CD14-positive monocyte (primary cell): Measurements from ENCODE around the gene CHKA. TPM values are rescaled to one million over a fixed set of nuclear protein-coding genes. Genes with fewer than 3 reads are reported as not detected.
A peak's percentile ranks its signal among the peaks of the same experiment; 100 is the strongest.

Source experiments
- DNase-seq, 3 donors: peaks; one replicate each; pipeline ENCODE4 v3.0.0-alpha.2; 2011 to 2022
- H2AFZ ChIP-seq: 2 replicates; pipeline ENCODE4 v1.6.0; 2012; ENCODE audit warnings: mild to moderate bottlenecking, low read depth, low read length, inconsistent platforms; ENCODE audit not compliant: insufficient read depth, poor library complexity, severe bottlenecking
- H3K27ac ChIP-seq, 2 donors: 1 replicate in 1 of 2; 2 replicates in 1 of 2; pipeline ENCODE4 v1.5.1; 2012 to 2013; ENCODE audit warnings: low read length in 2 of 2, control low read depth in 1 of 2, inconsistent platforms in 1 of 2, low read depth in 1 of 2, mild to moderate bottlenecking in 1 of 2
- H3K27me3 ChIP-seq, 2 donors: one replicate each; pipeline versions ENCODE4 v1.6.0 to v1.6.1; 2011 to 2013; ENCODE audit warnings: low read length in 2 of 2; ENCODE audit not compliant: control insufficient read depth in 2 of 2, insufficient read depth in 2 of 2
- H3K36me3 ChIP-seq, 2 donors: replicated peaks in 1 of 2; 1 replicate in 1 of 2; 2 replicates in 1 of 2; pipeline versions ENCODE4 v1.5.1 to v1.6.1; 2012 to 2013; ENCODE audit warnings: low read length in 2 of 2, control low read depth in 1 of 2, inconsistent platforms in 1 of 2, mild to moderate bottlenecking in 1 of 2; ENCODE audit not compliant: insufficient read depth in 2 of 2, control insufficient read depth in 1 of 2
- H3K4me1 ChIP-seq, 2 donors: 1 replicate in 1 of 2; 2 replicates in 1 of 2; pipeline versions ENCODE4 v1.5.1 to v1.6.1; 2012 to 2013; ENCODE audit warnings: low read length in 2 of 2, control low read depth in 1 of 2, inconsistent platforms in 1 of 2, mild to moderate bottlenecking in 1 of 2, moderate library complexity in 1 of 2; ENCODE audit not compliant: insufficient read depth in 2 of 2, control insufficient read depth in 1 of 2
- H3K4me2 ChIP-seq: replicated peaks from 2 replicates; pipeline ENCODE3; 2012; ENCODE audit warnings: low read length, moderate library complexity, mild to moderate bottlenecking; ENCODE audit not compliant: poor library complexity, severe bottlenecking; ENCODE audit errors: extremely low read depth
- H3K4me3 ChIP-seq, 3 experiments: fragments of 200-600 bp in 1 of 3; sonication (generic) in 1 of 3; replicated peaks in 1 of 3; 1 replicate in 2 of 3; 2 replicates in 1 of 3; pipeline ENCODE4 v1.5.1; 2011 to 2013; ENCODE audit warnings: low read length in 3 of 3, mild to moderate bottlenecking in 3 of 3, control low read depth in 2 of 3, low read depth in 2 of 3, inconsistent platforms in 1 of 3, moderate library complexity in 1 of 3
- H3K79me2 ChIP-seq: 2 replicates; pipeline ENCODE4 v1.6.0; 2012; ENCODE audit warnings: mild to moderate bottlenecking, control low read depth, inconsistent platforms, low read length, moderate library complexity; ENCODE audit not compliant: insufficient read depth
- H3K9ac ChIP-seq: 2 replicates; pipeline ENCODE4 v1.6.0; 2017; ENCODE audit warnings: low read length, mild to moderate bottlenecking; ENCODE audit not compliant: insufficient read depth, poor library complexity, severe bottlenecking
- H3K9me3 ChIP-seq, 2 donors: replicated peaks in 1 of 2; 1 replicate in 1 of 2; 2 replicates in 1 of 2; pipeline versions ENCODE4 v1.5.1 to v1.6.1; 2012 to 2013; ENCODE audit warnings: low read length in 2 of 2, control low read depth in 1 of 2; ENCODE audit not compliant: control insufficient read depth in 1 of 2, insufficient read depth in 1 of 2
- H4K20me1 ChIP-seq: 2 replicates; pipeline ENCODE4 v1.6.0; 2012; ENCODE audit warnings: mild to moderate bottlenecking, low read length, control low read depth, moderate library complexity; ENCODE audit not compliant: insufficient read depth
- H3K27ac Mint-ChIP-seq, 7 donors: one replicate each; pipeline ENCODE4 v1.8.0; 2020; ENCODE audit warnings: mild to moderate bottlenecking in 7 of 7, mixed read lengths in 7 of 7, moderate library complexity in 6 of 7, inconsistent platforms in 2 of 7
- H3K27me3 Mint-ChIP-seq, 3 donors: one replicate each; pipeline ENCODE4 v1.8.0; 2021 to 2022; ENCODE audit warnings: low read depth in 3 of 3, mild to moderate bottlenecking in 3 of 3, mixed read lengths in 3 of 3, moderate library complexity in 3 of 3, inconsistent platforms in 1 of 3
- H3K36me3 Mint-ChIP-seq, 2 donors: one replicate each; pipeline ENCODE4 v1.8.0; 2020; ENCODE audit warnings: mixed read lengths in 2 of 2, inconsistent platforms in 1 of 2, mild to moderate bottlenecking in 1 of 2
- H3K4me1 Mint-ChIP-seq: one replicate; pipeline ENCODE4 v1.8.0; 2020; ENCODE audit warnings: mild to moderate bottlenecking, mixed read lengths
- H3K4me3 Mint-ChIP-seq, 2 donors: one replicate each; pipeline ENCODE4 v1.8.0; 2020; ENCODE audit warnings: mild to moderate bottlenecking in 2 of 2, mixed read lengths in 2 of 2, moderate library complexity in 1 of 2
- H3K9me3 Mint-ChIP-seq, 7 donors: one replicate each; pipeline ENCODE4 v1.8.0; 2020 to 2022; ENCODE audit warnings: mixed read lengths in 7 of 7, mild to moderate bottlenecking in 6 of 7, moderate library complexity in 6 of 7, inconsistent platforms in 2 of 7
- CTCF ChIP-seq: fragments of 200-600 bp; IDR thresholded peaks from one replicate; pipeline ENCODE4 v1.8.0; 2022; ENCODE audit warnings: antibody characterized with exemption, mild to moderate bottlenecking
- WGBS: methylation state at CpG from one replicate; pipeline ENCODE4 v1.1.5; 2013; ENCODE audit warnings: missing lambda C conversion rate; ENCODE audit not compliant: insufficient coverage; 5-methylcytosine and 5-hydroxymethylcytosine counted together
- intact Hi-C, 2 donors: fragments of 100-400 bp; cut with micrococcal nuclease; formaldehyde crosslinking; loops; one replicate each; pipeline versions ENCODE4 v1.15.0 to v1.15.1; 2023
- polyA plus RNA-seq, 3 donors: library from polyadenylated mRNA; depleted of rRNA in 1 of 3; unstranded in 2 of 3; stranded (reverse) in 1 of 3; fragments of 300-500 nt in 2 of 3; fragments of >200 nt in 1 of 3; fragmentation: Illumina TruSeq in 2 of 3; gene quantifications; 1 replicate in 2 of 3; 2 replicates in 1 of 3; pipeline ENCODE4 v1.2.3, GENCODE V29; 2012 to 2021

CHKA gene
- polyA plus RNA-seq, 3 donors, result 2.8 to 20.9 (median 5.7) TPM

GRCh38 chr11:68012044-68012842 is 108.9 kb downstream of the CHKA start:
- H3K4me3 Mint-ChIP-seq, result peak overlapping the region; percentile 83 to 92
- DNase-seq, result peak in 1 of 3 donors; percentile 17
- Histone ChIP-seq H3K79me2 (peaks cover 59% of the 10 kb centered on the region), H3K9me3 (no peaks in the 10 kb centered on the region), H3K36me3 (peaks cover 6 to 26% of the 10 kb centered on the region in 2 donors), H3K4me3 (peak overlapping the region in 1 of 3 experiments; percentile 89), H4K20me1 (peaks cover 54% of the 10 kb centered on the region), H3K4me1 (peaks cover 69 to 76% of the 10 kb centered on the region in 2 donors), H3K4me2 (peak overlapping the region; percentile 94), H2AFZ (no peak overlapping the region), H3K27ac (peak overlapping the region; percentile 90 to 94), H3K27me3 (no peaks in the 10 kb centered on the region), H3K9ac (peak overlapping the region; percentile 75)
- peaks cover 0 to 1% (median 0%) of the 10 kb centered on the region in 3 donors for H3K27me3 Mint-ChIP-seq
- H3K9me3 Mint-ChIP-seq, result no peaks in the 10 kb centered on the region
- 40% methylated on average over 6 of the region's 17 CpGs for WGBS
- H3K4me1 Mint-ChIP-seq, result peaks cover 68% of the 10 kb centered on the region
- H3K36me3 Mint-ChIP-seq, result peaks cover 18 to 36% of the 10 kb centered on the region in 2 donors
- intact Hi-C loops, result loop anchor here in 1 of 2 donors (5.0 kb wide), 2 partner anchors 110 to 195 kb away; partner anchors contain the start of gene CHKA
- TF ChIP-seq CTCF, result no peak
- H3K27ac Mint-ChIP-seq, result peak overlapping the region; percentile 25 to 97 (median 92)

DNA sequence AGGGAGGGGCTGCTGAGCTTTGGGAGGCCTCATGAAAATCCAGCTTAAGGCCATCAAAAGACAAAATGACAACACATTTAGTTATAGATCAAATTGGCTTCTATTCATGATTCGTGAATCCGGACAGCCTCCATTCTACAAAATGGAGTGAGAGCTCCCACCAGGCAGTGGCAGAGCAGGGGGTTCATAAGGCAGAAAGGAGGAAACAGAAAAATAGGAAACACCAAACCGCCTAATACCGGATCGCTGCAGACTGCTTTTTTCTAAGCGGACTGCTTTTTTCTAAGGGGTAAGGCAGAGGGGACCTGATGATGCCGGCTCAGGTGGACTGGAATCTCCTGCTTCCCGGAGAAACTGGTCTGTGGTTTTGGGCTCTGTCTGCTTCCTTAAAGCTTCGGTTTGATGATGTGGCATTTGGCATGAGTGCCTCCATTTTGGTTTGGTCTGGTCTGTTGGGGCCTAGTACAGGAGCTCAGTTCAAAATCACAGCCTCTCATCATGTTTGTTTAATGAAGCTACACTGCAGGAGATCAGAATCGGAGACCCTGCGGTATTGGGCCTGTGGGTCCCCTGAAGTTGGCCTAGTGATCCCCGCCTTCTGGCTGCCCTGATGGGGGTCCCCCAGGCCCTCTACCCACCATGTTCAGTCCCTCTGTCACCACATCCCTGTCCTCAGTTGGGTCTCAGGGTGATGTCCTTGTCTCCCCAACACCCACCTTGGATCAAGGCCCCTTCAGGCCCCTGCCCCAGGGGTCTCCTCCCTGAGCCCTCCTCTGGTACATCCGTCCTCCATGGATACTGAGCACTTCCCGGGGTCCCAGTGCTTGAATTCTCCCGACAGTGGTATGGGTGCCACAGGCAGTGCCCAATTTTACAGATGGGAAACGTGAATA is 109.9 kb downstream of the CHKA start:
- Histone ChIP-seq H3K79me2 (peaks cover 59% of the 10 kb centered on the region), H3K9ac (peak overlapping the region; percentile 75), H3K4me2 (peak overlapping the region; percentile 94), H4K20me1 (peaks cover 45% of the 10 kb centered on the region), H3K4me3 (peak overlapping the region; percentile 52 to 89 (median 60)), H3K4me1 (peaks cover 71 to 79% of the 10 kb centered on the region in 2 donors), H2AFZ (peak overlapping the region; percentile 79), H3K27ac (peak overlapping the region; percentile 90 to 94), H3K36me3 (peaks cover 3 to 25% of the 10 kb centered on the region in 2 donors), H3K9me3 (no peaks in the 10 kb centered on the region), H3K27me3 (no peaks in the 10 kb centered on the region)
- Mint-ChIP-seq H3K27ac (peak overlapping the region; percentile 91 to 97 (median 95)), H3K9me3 (no peaks in the 10 kb centered on the region), H3K27me3 (peaks cover 0 to 1% (median 0%) of the 10 kb centered on the region in 3 donors), H3K4me3 (peak overlapping the region; percentile 83 to 92), H3K36me3 (peaks cover 19 to 29% of the 10 kb centered on the region in 2 donors), H3K4me1 (peaks cover 69% of the 10 kb centered on the region)
- DNase-seq, result peak in 2 of 3 donors; percentile 36 to 49
- TF ChIP-seq CTCF, result no peak
- 55% methylated on average over 12 of the region's 16 CpGs for WGBS
- intact Hi-C loops, result loop anchor here in 1 of 2 donors (2.0 to 5.0 kb wide), 3 partner anchors 26 to 196 kb away; partner anchors contain the start of gene CHKA
